Measurements from ENCODE around the gene DGKZ. TPM values are rescaled to one million over a fixed set of nuclear protein-coding genes. Genes with fewer than 3 reads are reported as not detected.

Gene DGKZ
- total and polyA plus RNA-seq, 10 of the 15 experiments (the other 5 are each of a cell fraction or from before 2014, with no cell fraction given) = 0.50 to 78.4 (median 39.5) TPM

DNA sequence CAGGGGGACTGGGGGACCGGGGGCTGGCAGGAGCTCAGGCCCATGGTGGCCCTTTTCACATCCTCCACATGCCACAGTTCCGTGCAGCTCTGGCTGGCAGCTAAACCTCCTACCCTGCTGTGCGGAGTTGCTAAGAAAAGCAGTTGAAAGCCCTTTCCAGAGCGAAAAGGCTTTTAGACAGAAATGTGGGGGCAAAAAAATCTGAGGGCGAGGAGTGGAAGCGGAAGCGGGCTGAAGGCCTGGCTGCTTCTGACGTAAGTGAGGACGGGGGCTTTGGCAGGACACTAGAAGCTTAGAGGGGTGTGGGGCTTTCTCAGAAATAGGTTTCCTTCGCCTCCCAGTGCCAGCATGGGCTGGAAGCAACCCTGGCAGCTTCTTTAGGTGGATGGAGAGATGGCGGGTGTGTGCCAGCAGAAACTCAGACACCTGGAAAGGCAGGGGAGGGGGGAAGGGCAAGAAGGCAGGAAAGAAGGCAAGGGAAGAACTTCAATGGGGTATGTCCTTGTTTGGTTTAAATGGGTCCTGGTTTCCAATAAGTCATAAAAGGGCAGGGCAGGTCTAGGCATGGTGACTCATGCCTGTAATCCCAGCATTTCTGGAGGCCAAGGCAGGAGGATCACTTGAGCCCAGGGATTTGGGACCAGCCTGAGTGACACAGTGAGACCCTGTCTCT lies 11.2 kb upstream of the DGKZ start:
- 47% methylated on average over 11 of the region's 11 CpGs for WGBS (ENCODE audit: insufficient coverage, insufficient replicate concordance, low lambda C conversion rate, missing lambda C conversion rate)
- no peak overlapping the region for H3K27ac ChIP-seq (ENCODE audit: control insufficient read depth, insufficient read depth)
- peaks cover 11 to 24% of the 10 kb centered on the region in 2 experiments for H3K27me3 ChIP-seq (replicated peaks in 1 of 2; ENCODE audit: control insufficient read depth in 2 of 2, insufficient read depth in 2 of 2, low read length in 1 of 2)
- POLR2A ChIA-PET = no interaction called here
- no peaks in the 10 kb centered on the region for H4K20me1 ChIP-seq (ENCODE audit: control insufficient read depth, insufficient read depth)
- no peak overlapping the region for H2AFZ ChIP-seq (ENCODE audit: control insufficient read depth, low read depth, low read length)
- H3K4me1 ChIP-seq (ENCODE audit: control insufficient read depth, insufficient read depth, low read length) = no peaks in the 10 kb centered on the region
- SMC1A ChIA-PET (ENCODE audit: uncharacterized antibody, unreplicated experiment) = no interaction called here
- in situ Hi-C loops (cut with MboI) = no loop called here
- H3K4me3 ChIP-seq = no peak overlapping the region
- no peak for FAIRE-seq
- no peaks in the 10 kb centered on the region for H3K9me3 ChIP-seq (replicated peaks; ENCODE audit: control insufficient read depth, insufficient read depth, low read length)
- no peaks in the 10 kb centered on the region for H3K36me3 ChIP-seq (ENCODE audit: control insufficient read depth in 2 of 2, insufficient read depth in 2 of 2, low read length in 1 of 2)
- no TSS peak for BruUV-seq (replicated peaks)
- no peak for DNase-seq (ENCODE audit: low read depth, low spot score)
- H3K9ac ChIP-seq (ENCODE audit: control insufficient read depth, insufficient read depth, low read length) = no peak overlapping the region
- CTCF ChIA-PET = interaction anchor here (0.6 kb wide), 1 partner anchor 62 kb away, joined by 4 read pairs; no protein-coding TSS in a partner anchor
- H3K4me2 ChIP-seq (ENCODE audit: control insufficient read depth, insufficient read depth) = no peak overlapping the region
- RAD21 ChIA-PET (ENCODE audit: unreplicated experiment) = no interaction called here
- H3K79me2 ChIP-seq (ENCODE audit: control insufficient read depth, insufficient read depth, low read length) = no peaks in the 10 kb centered on the region
- ATAC-seq = no peak
- intact Hi-C loops (cut with micrococcal nuclease; ENCODE audit: unreplicated experiment) = no loop called here
- TF ChIP-seq CBX5 (IDR thresholded peaks at IDR 0.05; ENCODE audit: low read depth) (no peak), BRCA1 (IDR thresholded peaks at IDR 0.05; ENCODE audit: low read depth, low read length) (no peak), POLR2A (IDR thresholded peaks at IDR 0.05; ENCODE audit: low read depth, low read length) (no peak), SP1 (IDR thresholded peaks at IDR 0.05; ENCODE audit: low read depth, low read length) (no peak), SIX5 (IDR thresholded peaks at IDR 0.05; ENCODE audit: low read depth, low read length, severe bottlenecking) (no peak), FOXM1 (IDR thresholded peaks at IDR 0.05; ENCODE audit: low read depth, low read length) (no peak), TAF1 (IDR thresholded peaks at IDR 0.05; ENCODE audit: borderline replicate concordance, low read depth, low read length) (no peak), POU2F2 (IDR thresholded peaks at IDR 0.05; ENCODE audit: borderline replicate concordance, low read depth, low read length) (no peak), GABPA (IDR thresholded peaks at IDR 0.05; ENCODE audit: low read depth) (no peak), FOS (IDR thresholded peaks at IDR 0.05; ENCODE audit: borderline replicate concordance, extremely low read depth, insufficient read length) (no peak), MEF2A (IDR thresholded peaks at IDR 0.05; ENCODE audit: insufficient read depth, low read depth, low read length) (no peak), NRF1 (conservative IDR thresholded peaks at IDR 0.05; ENCODE audit: low read depth, low read length) (no peak), ZNF274 (IDR thresholded peaks at IDR 0.05; ENCODE audit: insufficient read depth, insufficient read length) (no peak), YY1 (IDR thresholded peaks at IDR 0.05; ENCODE audit: low read depth, low read length) (no peak), RBBP5 (conservative IDR thresholded peaks at IDR 0.05) (no peak), SMARCA5 (IDR thresholded peaks at IDR 0.05) (no peak), SMC3 (IDR thresholded peaks at IDR 0.05; ENCODE audit: borderline replicate concordance, low read length) (no peak)
- TF ChIP-seq, protein P1, sequence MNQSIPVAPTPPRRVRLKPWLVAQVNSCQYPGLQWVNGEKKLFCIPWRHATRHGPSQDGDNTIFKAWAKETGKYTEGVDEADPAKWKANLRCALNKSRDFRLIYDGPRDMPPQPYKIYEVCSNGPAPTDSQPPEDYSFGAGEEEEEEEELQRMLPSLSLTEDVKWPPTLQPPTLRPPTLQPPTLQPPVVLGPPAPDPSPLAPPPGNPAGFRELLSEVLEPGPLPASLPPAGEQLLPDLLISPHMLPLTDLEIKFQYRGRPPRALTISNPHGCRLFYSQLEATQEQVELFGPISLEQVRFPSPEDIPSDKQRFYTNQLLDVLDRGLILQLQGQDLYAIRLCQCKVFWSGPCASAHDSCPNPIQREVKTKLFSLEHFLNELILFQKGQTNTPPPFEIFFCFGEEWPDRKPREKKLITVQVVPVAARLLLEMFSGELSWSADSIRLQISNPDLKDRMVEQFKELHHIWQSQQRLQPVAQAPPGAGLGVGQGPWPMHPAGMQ (IDR thresholded peaks at IDR 0.05; ENCODE audit: borderline replicate concordance) = no peak
- TF ChIP-seq, protein P2, sequence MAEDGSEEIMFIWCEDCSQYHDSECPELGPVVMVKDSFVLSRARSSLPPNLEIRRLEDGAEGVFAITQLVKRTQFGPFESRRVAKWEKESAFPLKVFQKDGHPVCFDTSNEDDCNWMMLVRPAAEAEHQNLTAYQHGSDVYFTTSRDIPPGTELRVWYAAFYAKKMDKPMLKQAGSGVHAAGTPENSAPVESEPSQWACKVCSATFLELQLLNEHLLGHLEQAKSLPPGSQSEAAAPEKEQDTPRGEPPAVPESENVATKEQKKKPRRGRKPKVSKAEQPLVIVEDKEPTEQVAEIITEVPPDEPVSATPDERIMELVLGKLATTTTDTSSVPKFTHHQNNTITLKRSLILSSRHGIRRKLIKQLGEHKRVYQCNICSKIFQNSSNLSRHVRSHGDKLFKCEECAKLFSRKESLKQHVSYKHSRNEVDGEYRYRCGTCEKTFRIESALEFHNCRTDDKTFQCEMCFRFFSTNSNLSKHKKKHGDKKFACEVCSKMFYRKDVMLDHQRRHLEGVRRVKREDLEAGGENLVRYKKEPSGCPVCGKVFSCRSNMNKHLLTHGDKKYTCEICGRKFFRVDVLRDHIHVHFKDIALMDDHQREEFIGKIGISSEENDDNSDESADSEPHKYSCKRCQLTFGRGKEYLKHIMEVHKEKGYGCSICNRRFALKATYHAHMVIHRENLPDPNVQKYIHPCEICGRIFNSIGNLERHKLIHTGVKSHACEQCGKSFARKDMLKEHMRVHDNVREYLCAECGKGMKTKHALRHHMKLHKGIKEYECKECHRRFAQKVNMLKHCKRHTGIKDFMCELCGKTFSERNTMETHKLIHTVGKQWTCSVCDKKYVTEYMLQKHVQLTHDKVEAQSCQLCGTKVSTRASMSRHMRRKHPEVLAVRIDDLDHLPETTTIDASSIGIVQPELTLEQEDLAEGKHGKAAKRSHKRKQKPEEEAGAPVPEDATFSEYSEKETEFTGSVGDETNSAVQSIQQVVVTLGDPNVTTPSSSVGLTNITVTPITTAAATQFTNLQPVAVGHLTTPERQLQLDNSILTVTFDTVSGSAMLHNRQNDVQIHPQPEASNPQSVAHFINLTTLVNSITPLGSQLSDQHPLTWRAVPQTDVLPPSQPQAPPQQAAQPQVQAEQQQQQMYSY (CRISPR knock-in tag; IDR thresholded peaks at IDR 0.05) = no peak

All from GM12878 (cell line).